Ammon's horn (tissue), 1 donor: ENCODE data around the gene SP100.
"Not testable (repeated sequence)": the region's sequence is repeated elsewhere in the genome, so short reads cannot be mapped to it uniquely, and the experiment has no call there.

Source experiments
- DNase-seq: peaks from one replicate; pipeline ENCODE4 v3.0.0-alpha.2; 2016; ENCODE audit warnings: low spot score

SP100 gene

DNA sequence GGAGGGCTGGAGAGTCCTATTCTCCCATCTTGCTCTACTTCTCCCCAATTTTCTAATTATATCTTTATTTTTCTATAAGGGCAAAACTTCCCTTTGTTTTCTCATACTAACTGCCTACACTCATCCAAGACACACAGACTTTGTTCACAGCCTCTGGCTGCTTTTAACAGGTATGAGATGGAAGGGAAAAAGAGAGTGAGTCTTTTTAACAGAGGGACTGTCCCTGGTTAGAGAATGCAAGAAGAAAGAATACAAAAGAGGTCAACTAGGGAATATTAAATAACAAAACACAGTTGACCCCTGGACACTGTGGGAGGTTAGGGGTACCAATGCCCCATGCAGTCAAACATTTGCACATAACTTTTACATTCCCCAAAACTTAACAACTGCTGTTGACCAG is 41.8 kb downstream of the SP100 start:
- no peak for DNase-seq

DNA sequence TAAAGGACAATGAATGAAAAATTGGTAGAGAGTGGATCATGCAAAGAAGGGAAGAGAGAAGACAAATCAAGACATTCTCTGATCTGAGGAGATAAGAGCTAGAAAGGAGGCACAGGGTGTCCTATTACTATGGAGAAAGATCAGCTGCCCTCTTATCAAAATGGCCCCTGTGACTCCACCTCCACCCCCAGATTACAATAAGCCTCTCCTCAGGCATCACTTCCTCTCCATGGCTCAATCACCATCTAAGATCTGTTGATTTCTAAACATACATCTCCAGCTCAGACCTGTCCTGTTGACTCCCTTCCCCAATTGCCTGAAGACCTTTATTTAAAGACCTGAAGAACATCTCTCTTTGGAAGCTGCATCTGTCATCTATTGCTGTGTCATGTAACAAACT is 43.2 kb downstream of the SP100 start:
- DNase-seq: no peak

DNA sequence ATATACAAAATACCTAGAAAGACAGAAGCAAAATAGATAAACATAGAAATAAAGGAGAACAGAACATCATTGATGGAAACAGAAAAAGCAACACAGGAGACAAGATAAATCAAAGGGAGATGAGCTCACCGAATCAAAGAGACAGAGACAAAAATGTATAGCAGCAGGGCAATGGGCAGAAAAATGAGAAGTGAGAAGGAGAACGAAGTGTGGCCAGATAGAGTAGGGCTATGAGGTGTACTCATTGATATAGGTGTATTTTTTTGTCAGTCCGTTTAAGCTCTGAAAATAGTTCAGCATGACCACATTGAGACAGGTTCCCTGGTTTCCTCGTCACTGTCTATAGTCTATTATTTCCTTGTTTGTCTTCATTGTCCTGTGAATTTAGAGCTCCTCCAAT is 55.1 kb downstream of the SP100 start:
- DNase-seq: no peak

DNA sequence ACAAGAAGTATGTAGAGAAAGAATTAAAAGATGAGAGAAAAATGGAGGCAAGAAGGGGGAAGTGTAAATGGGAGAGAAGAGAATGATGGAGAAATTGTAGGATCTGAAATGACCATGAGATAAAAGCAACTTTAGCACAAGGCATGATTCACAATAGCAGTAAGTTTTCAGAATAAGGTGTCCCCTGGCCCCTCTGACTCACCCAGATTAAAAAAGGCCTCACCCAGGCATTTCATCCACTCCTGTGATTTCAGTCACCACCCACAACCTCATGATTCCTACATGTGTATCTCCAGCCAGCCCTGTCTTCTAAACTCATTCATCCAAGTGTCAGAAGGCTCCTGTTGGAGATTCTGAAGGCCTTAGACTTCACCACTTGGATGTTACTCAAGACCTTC is 56.6 kb downstream of the SP100 start:
- no peak for DNase-seq

DNA sequence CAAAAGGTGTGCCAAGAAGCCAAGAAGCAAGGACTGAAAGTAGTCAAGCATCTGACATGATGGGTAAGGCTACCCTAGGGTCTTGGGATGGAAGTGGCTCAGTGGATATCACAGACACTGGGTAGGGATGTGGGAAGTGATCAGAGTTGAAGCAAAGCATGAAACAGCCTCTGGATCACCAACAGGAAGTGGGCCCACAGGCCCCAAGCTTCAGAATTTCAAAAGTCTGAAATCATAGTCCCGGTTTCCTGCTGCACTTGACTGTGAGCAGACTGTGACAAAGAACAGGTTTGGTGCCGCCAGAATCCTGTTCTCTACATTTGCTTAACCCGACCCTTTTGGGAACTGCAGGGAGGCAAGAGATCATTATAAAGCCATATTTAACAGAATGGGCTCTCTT is 57.4 kb downstream of the SP100 start:
- no peak for DNase-seq

DNA sequence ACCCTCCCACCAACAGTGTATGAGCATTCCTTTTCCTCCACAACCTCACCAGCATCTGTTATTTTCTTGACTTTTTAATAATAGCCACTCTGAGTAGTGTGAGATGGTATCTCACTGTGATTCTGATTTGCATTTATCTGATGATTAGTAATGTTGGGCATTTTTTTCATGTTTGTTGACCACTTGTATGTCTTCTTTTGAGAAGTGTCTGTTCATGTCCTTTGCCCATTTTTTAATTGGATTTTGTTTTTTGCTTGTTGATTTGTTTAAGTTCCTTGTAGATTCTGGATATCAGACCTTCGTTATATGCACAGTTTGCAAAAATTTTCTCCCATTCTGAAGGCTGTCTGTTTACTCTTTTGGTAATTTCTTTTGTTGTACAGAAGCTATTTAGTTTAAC is 59.1 kb downstream of the SP100 start:
- DNase-seq: no peak

DNA sequence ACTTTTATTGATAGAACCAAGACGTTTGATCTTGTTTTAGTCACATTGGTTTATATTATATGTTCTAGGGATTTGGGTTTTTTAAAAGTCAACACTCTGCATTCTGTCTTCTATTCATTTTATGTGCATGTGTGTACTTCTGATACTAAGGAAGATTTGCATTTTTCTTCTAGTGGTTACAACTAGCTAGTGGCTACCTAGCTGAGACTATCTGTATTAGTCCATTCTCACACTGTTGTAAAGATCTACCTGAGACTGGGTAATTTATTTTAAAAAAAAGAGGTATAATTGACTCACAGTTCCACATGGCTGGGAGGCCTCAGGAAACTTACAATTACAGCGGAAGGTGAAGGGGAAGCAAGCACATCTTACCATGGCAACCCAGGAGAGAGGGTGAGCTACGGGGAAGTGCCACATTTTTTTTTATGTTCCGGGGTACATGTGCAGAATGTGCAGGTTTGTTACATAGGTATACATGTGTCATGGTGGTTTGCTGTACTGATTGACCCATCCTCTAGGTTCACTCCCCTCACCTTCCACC is 69.9 kb downstream of the SP100 start:
- no peak for DNase-seq

DNA sequence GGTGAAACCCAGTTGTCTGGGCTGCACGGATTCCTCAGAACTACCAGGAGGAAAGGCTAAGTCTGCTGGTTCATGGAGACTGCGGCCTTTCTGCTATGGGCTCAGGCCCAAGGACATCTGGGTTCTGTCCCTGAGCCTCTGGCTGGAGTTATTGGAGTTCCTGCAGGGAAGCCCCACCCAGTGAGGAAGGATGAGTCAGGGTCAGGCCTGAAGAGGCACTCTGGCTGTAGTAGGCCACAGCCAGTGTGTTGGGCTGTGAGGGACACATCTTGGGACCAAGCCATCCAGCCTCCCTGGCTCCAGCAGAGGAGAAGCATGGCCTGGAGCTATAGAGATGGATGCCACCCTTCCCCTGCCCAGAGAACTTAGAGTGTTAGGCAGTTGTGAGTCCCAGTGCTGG is 75.2 kb downstream of the SP100 start:
- not testable (repeated sequence) for DNase-seq

DNA sequence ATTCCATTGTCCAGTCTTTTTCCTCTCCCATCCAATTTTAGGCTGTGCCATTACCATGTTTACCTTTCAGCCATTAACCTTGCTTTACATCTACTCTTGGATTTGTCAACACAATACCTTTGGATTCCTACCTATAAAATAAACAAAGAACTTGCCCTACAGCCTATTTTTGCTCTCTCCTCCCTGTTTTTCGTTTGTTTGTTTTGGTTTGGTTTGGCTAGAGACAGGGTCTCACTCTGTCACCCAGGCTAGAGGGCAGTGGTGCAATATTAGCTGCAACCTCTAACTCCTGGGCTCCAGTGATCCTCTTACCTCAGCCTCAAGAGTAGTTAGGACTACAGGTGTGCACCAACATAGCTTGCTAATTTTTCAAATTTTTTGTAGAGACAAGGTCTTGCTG is 76.1 kb downstream of the SP100 start:
- DNase-seq: no peak

DNA sequence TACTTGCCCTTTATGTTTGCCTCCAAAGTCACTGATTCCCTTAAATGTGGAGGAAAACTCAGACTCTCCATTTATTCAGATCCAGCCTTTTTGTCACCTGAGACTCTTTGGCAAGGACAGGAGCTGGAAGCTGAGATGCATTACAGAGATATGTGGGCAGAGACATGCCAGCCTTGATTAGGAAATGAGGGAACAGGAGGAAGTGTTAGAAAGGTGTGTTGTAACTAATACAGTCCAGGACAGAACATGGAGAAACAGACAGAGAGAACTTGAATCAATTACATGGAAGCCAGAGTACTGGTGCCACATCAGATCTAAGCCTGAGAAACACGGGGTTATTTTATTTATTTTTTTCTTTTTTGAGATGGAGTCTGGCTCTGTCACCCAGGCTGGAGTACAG is 79.0 kb downstream of the SP100 start:
- no peak for DNase-seq

DNA sequence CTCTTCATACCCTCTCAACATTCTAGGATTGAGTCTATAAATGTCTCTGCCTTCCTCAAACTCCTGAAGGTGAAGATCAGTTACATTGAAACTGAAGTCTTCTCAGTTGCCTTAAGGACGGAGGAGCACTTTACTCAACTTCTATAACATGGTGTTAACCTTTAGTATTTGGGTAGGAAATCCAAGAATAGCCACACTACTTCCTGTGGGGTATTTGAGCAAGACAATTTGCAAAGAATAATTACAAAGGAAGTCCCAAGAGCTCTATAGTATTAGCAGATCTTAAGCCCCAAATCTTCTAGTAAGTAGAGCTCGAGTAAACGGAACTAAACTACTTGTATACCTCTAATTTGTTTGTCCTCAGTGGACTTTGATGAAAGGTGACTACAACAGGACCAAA is 80.9 kb downstream of the SP100 start:
- no peak for DNase-seq

DNA sequence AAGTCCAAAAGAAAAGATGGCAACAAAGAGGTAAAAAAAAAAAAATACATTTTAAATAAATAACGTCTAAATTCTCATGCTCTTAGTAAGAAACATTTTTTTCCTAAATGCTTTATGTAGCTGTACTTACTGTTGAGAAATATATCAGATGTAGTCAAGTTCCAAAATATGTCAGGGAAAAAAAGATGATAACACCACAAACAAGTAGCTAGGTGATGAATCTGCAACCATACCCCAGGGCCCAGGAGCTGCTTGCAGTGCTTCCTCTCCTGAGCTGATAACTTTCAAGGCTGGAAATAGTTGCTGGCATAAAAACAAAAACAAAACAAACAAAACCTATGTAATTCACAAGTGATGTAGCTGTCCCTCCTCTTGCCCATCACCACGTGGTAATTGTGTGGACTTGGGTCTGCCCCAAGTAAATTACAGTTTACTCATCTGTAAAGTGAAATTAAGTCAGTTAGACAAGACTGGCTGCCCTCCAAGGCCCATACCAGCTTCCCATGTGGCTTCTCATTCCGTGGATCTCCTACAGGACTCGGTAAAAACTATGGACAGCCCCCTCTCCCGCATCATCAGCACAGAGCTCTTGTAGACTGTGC is 82.6 kb downstream of the SP100 start:
- DNase-seq: no peak

DNA sequence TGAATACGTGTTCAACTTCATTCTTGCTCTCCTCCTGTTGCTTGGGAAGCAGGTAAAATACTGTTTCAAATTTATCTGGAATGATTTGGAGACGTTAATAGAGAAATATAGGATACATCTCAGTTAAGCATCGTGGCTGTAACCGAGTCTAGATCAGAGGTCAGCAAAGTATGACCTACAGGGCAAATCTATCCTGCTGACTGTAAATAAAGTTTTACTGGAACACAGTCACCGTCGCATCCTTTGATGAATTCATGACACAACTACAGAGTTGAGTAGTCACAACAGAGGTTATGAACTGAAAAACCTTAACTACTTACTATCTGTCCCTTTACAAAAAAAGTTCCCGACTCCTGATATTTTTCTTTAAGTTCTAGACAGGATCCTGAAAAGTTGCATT is 86.6 kb downstream of the SP100 start:
- DNase-seq: no peak

DNA sequence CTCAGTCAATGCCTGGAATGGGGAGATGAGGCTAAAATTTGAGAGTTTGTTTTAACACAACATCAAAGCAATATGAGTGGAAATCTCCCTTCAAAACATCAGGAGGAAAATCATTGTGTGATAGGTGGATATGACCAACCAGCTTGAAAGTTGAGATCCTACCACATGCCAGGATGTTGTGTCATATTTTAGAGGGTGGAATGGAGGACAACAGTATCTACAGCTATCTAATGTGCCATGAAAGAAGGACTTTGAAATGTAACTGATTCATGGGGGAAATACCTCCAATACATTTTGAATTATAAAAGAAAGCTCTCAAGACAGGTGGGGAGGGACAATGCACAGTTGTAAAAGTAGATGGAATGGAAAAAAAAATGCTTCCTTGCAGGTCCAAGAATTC is 87.8 kb downstream of the SP100 start:
- DNase-seq: no peak

DNA sequence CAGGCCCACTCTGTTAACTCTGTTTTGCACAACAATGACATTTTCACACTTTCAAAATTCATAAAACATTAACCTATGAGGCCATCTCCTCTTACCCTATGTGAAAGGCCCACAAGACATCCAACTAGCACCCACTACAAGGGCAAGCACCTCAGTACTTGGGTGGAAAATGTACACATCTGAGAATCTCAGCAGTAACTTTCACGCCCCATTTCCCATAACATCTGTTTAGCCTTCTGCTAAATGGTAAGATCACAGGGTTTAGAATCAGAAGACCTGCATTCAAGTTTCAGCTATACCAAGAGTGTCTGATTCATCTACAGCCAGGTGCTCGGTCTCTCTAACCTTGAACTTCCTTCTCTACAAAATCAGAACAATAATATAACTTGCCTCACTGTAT is 89.2 kb downstream of the SP100 start:
- no peak for DNase-seq

DNA sequence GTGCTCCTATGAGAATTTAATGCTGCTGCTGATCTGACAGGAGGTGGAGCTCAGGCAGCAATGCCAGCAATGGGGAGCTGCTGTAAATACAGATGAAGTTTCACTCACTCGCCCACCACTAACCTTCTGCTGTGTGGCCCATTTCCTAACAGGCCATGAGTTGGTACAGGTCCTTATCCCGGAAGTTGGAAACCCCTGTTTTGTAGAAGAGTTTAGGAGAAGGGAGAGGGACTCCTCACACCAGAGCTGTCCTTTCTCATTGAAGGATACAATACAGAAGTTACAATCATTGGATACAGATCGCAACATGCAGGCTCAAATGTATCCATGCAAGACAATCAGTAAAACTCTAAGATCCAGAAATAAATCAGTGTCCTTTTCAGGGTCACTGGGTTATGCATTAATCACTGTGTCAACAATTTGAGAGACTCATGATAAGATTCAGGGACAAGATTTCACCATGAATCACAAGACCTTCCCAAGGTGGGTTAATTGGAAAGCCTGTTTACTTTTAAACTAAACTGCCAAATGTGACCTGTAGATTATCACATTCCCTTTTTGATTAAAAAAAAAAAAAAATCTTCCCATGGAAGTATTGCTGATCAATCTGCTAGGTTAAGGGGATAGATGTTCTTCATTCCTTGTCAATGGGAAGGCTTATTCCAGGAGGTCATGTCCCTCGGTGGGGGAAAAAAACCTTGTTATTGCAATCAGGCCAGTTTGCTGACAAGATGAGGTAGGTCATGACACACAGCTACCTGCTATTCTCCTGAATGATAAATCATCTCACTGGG is 97.2 kb downstream of the SP100 start:
- no peak for DNase-seq

DNA sequence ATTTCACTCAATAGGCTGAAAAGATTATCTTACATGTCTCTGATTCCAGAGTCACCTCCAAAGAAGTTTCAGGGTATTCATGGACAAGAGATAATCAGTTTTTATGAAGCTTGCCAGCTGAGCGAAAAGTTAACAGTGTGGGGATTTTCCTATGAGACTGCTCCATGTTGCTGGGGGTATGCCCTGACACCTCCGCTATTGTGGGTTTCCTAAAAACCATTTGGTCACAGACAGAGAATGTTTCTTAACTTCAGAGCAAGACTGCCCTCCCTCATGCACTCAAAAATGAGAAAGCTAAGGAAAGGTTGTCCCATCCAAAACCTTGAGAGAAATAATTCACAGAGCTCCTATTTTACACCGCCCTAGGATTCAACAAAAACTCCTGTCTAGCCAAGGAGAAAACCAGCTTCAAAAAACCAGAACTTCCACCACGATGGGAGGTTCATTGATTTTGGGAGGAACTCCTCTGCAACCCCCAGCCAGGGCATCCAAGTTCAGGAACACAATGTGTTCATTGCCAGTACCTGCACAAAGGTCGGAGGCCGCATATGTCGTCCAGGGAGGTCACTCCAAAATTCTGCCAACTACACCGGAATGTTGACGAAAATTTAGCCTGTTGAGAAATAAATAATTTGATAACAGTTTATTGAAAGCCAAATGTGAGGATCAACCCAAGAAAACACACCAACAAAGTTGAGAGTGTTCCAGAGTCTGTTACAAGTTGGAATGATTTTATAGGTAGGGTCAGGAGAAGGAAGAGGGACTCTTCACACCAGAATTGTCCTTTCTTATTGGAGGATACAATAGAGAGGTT is 104.3 kb downstream of the SP100 start:
- no peak for DNase-seq

DNA sequence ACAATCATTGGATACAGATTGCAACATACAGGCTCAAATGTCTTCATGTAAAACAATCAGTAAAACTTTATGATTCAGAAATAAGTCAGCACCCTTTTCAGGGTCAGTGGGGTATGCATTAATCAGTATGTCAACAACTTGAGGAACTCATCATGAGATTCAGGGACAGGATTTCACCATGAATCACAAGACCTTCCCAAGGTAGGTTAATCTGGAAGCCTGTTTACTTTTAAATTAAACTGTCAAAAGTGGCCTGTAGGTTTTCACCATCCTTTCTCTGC is 104.8 kb downstream of the SP100 start:
- no peak for DNase-seq

DNA sequence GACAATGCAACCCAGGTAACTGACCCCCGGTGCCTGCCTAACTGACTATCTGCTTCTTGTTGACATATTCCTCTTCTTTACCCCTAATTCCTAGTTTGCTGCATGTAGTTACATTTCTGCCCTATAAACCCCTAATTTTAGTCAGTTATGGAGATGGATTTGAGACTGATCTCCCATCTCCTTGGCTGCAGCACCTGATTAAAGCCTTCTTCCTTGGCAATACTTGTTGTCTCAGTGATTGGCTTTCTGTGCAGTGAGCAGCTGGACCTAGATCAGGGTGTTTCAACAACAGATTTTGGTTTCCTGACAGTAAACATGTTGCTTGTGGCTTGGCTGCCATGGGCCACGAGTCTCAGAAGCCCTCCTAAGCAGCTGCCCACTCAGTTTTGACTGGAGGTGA is 105.4 kb downstream of the SP100 start:
- no peak for DNase-seq

DNA sequence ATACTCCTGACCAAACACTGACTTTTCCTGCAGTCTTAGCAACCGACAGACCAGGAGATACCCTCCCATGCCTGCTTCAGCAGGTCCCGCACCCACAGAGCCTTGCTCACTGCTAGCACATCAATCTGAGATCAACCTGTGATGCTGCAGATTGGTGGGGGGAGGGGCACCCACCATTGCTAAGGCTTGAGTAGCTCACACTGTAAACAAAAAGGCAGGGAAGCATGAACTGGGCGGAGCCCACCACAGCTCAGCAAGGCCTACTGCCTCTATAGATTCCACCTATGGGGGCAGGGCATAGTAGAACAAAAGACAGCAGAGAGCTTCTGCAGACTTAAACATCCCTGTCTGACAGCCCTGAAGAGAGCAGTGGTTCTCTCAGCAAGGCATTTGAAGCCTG is 109.7 kb downstream of the SP100 start:
- no peak for DNase-seq

DNA sequence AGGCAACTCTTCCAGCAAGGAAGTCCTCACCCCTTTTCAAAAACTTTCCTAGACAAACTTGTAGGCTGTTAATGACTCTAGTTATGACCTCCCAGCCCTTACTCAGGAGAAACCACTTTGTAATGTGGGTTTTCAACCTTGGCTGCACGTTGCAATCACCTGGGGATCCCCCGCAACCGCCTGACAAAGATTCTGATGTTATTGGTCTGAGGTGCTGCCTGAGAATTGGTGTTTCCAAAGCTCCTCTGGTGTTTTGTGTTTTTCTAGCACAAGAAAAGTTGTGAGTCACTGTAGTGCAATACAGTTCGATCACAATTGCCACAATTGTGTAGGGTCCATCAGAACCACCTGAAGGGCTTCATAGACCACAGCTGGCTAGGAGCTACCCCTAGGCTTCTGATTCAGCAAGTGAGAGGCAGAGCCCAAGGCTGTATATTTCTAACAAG is 121.6 kb downstream of the SP100 start:
- DNase-seq: no peak

DNA sequence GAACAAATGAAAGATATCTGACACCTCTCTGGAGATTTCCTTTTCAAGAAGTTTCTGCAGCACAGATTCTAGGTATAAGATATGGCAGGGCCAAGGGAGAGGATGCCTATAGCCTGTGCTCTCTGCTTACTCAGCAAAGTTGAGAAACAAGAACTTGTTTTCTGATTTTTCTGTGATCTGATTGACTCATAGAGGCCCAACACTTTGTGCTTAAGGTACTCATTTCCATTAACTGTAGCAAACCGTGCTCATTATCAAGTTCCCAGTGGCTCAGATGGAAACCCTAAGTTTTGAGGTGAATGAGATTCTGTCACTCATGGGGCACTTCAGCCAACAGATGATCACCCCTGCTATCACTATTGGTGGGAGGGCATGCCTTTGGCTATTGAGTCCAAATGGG is 124.3 kb downstream of the SP100 start:
- DNase-seq: no peak

DNA sequence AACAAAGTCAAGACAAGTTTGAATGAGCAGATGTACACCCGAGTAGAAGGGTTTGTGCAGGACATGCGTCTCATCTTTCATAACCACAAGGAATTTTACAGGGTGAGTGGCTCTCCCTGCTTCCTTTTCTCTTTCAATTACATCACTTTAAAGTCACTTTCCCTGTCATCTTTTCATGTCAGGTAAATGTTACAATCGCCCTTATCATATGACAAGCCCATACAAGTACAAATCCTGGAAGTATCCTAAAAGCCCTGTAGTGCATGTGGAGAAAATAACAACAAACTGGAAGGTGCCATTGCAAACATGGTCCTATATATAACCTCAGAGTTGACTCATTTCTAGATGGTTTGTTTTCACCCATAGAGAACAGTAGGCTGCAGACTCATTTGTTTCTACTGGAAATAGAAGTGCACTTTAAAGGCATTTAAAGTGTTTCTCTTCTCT is 126.0 kb downstream of the SP100 start:
- no peak for DNase-seq
